Hepatocyte (in vitro differentiated cells): ENCODE results near the gene OR51B4. TPM values are rescaled to one million over a fixed set of nuclear protein-coding genes. Genes with fewer than 3 reads are reported as not detected.

Experiments
- DNase-seq: peaks from one replicate; pipeline ENCODE4 v3.0.0-alpha.2; 2016; ENCODE audit warnings: low spot score
- H2AFZ ChIP-seq: fragments of 200-600 bp; sonication (generic); 2 replicates; pipeline ENCODE4 v1.6.0; 2016; ENCODE audit warnings: antibody characterized with exemption, mild to moderate bottlenecking
- H3K27ac ChIP-seq: fragments of 200-600 bp; sonication (generic); 2 replicates; pipeline ENCODE4 v1.5.1; 2016; ENCODE audit warnings: mild to moderate bottlenecking
- H3K27me3 ChIP-seq: fragments of 200-600 bp; sonication (generic); 2 replicates; pipeline ENCODE4 v1.6.1; 2016
- H3K36me3 ChIP-seq: fragments of 200-600 bp; sonication (generic); replicated peaks from 2 replicates; pipeline ENCODE4 v1.5.1; 2016; ENCODE audit warnings: low read depth; ENCODE audit not compliant: insufficient read depth
- H3K4me1 ChIP-seq: fragments of 200-600 bp; sonication (generic); 2 replicates; pipeline ENCODE4 v1.5.1; 2016; ENCODE audit warnings: mild to moderate bottlenecking, moderate library complexity; ENCODE audit not compliant: insufficient read depth
- H3K4me2 ChIP-seq: fragments of 200-600 bp; sonication (generic); 2 replicates; pipeline ENCODE4 v1.6.0; 2016
- H3K4me3 ChIP-seq: fragments of 200-600 bp; sonication (generic); 2 replicates; pipeline ENCODE4 v1.5.1; 2016; ENCODE audit warnings: mild to moderate bottlenecking
- H3K79me2 ChIP-seq: fragments of 200-600 bp; sonication (generic); 2 replicates; pipeline ENCODE4 v1.6.0; 2017; ENCODE audit warnings: mild to moderate bottlenecking
- H3K9me2 ChIP-seq: fragments of 200-600 bp; sonication (generic); replicated peaks from 2 replicates; pipeline ENCODE4 v1.6.0; 2017; ENCODE audit warnings: mild to moderate bottlenecking; ENCODE audit not compliant: insufficient read depth
- H3K9me3 ChIP-seq: fragments of 200-600 bp; sonication (generic); 2 replicates; pipeline ENCODE4 v1.5.1; 2016; ENCODE audit warnings: low read depth, mild to moderate bottlenecking
- H4K20me1 ChIP-seq: fragments of 200-600 bp; sonication (generic); 2 replicates; pipeline ENCODE4 v1.6.0; 2016; ENCODE audit warnings: mild to moderate bottlenecking; ENCODE audit not compliant: insufficient read depth, poor library complexity, severe bottlenecking
- EZH2 ChIP-seq: fragments of 200-600 bp; sonication (generic); IDR thresholded peaks from 2 replicates; pipeline ENCODE4 v1.6.1; 2016; ENCODE audit warnings: antibody characterized with exemption, mild to moderate bottlenecking, borderline replicate concordance
- EZH2phosphoT487 ChIP-seq: fragments of 200-600 bp; sonication (generic); IDR thresholded peaks from one replicate; pipeline ENCODE4 v1.6.1; 2018; ENCODE audit warnings: antibody characterized with exemption, mild to moderate bottlenecking, low read depth, moderate library complexity; ENCODE audit not compliant: unreplicated experiment, severe bottlenecking
- WGBS: methylation state at CpG from one replicate; pipeline ENCODE4 v1.1.6; 2016; ENCODE audit warnings: low lambda C conversion rate; ENCODE audit errors: missing lambda C conversion rate; 5-methylcytosine and 5-hydroxymethylcytosine counted together
- polyA plus RNA-seq: library from polyadenylated mRNA; unstranded; fragments of >200 nt; fragmentation: Nextera tagmentation; extraction: Ambion mirVana; gene quantifications from 2 replicates; pipeline ENCODE4 v1.2.1, GENCODE V29; 2016
- total RNA-seq: library from RNA; depleted of rRNA; stranded (reverse); fragments of >200 nt; gene quantifications from 2 replicates; pipeline ENCODE4 v1.2.3, GENCODE V29; 2014
- TF ChIP-seq, protein P1 (sequence below): fragments of 200-600 bp; sonication (generic); IDR thresholded peaks from 2 replicates; pipeline ENCODE4 v1.5.1; 2016; ENCODE audit warnings: antibody characterized with exemption, mild to moderate bottlenecking; ENCODE audit not compliant: poor library complexity

The OR51B4 gene
- total and polyA plus RNA-seq, 2 experiments from 2014 or later: not detected

- 68% methylated on average over 4 of the region's 4 CpGs for WGBS
These were observed 29.2 kb downstream of the OR51B4 start for GRCh38 chr11:5272395-5273017.

DNA sequence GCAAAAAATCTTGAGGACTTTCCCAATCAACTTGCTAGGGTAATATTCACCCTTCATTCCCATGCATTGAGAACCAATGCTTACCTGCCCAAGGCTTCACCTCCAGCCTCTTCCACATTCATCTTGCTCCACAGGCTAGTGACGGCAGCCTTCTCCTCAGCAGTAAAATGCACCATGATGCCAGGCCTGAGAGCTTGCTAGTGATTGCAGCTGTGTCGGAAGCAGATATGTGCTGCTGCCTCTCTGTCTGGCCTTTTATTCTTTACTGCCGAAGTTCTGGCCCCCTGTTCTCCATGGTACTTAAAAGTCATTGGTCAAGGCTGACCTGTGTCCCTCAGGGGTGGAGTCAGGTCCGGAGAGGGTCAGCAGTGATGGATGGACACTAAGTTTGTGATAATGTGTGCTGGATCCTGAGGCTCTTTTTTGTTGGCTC lies 32.0 kb downstream of the OR51B4 start, which contains the start of gene HBE1:
Gene HBE1, minus strand, starts transcription at position 231 of the 433 bp plus-strand sequence. Its CDS starts 55 bp downstream, at position 176.
- Histone ChIP-seq H3K79me2 (no peaks in the 10 kb centered on the region), H3K36me3 (no peaks in the 10 kb centered on the region), H3K4me1 (no peaks in the 10 kb centered on the region), H3K27ac (no peak within 1 kb of the TSS), H3K9me3 (no peaks in the 10 kb centered on the region), H3K4me3 (no peak within 1 kb of the TSS), H3K27me3 (no peaks in the 10 kb centered on the region), H3K9me2 (no peaks in the 10 kb centered on the region), H4K20me1 (no peaks in the 10 kb centered on the region), H3K4me2 (no peak within 1 kb of the TSS), H2AFZ (no peak within 1 kb of the TSS)
- TF ChIP-seq EZH2phosphoT487 (no peak), EZH2 (no peak)
- TF ChIP-seq, protein P1, sequence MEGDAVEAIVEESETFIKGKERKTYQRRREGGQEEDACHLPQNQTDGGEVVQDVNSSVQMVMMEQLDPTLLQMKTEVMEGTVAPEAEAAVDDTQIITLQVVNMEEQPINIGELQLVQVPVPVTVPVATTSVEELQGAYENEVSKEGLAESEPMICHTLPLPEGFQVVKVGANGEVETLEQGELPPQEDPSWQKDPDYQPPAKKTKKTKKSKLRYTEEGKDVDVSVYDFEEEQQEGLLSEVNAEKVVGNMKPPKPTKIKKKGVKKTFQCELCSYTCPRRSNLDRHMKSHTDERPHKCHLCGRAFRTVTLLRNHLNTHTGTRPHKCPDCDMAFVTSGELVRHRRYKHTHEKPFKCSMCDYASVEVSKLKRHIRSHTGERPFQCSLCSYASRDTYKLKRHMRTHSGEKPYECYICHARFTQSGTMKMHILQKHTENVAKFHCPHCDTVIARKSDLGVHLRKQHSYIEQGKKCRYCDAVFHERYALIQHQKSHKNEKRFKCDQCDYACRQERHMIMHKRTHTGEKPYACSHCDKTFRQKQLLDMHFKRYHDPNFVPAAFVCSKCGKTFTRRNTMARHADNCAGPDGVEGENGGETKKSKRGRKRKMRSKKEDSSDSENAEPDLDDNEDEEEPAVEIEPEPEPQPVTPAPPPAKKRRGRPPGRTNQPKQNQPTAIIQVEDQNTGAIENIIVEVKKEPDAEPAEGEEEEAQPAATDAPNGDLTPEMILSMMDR: no peak
- WGBS: 74% methylated on average over 4 of the region's 4 CpGs
- DNase-seq: no peak

More at GRCh38 chr11:5272395-5273017, 29.2 kb downstream of the OR51B4 start:
- Histone ChIP-seq H4K20me1 (no peaks in the 10 kb centered on the region), H3K27ac (no peak overlapping the region), H3K4me3 (no peak overlapping the region), H3K9me3 (no peaks in the 10 kb centered on the region), H3K9me2 (no peaks in the 10 kb centered on the region), H3K4me1 (no peaks in the 10 kb centered on the region), H3K36me3 (no peaks in the 10 kb centered on the region), H3K79me2 (no peaks in the 10 kb centered on the region), H2AFZ (no peak overlapping the region), H3K27me3 (no peaks in the 10 kb centered on the region), H3K4me2 (no peak overlapping the region)
- TF ChIP-seq, protein P1: no peak
- TF ChIP-seq EZH2 (no peak), EZH2phosphoT487 (no peak)
- DNase-seq: no peak

DNA sequence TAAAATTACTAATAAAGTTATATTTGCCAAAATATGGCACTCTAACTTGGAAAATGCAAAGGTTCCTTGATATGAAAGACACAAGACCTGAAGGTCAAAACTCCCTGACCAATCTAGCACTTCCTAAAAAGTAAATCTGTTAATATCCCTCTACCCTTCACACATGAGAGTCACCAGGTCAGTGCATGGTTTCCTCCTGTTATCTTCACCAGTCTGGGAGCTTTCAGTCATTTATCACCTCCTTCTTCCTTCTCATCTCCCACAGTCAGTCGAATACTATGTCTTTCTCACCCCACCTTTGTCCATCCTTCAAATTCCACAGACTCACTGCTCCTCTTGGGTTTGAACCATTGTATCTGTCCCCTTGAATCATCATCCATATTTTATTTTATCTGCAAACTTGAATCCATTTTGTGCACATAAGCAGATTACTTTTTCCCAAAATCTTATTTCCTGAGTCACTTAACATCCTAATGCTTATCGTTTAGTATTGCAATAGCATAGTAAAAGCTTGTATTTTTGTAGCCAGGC lies 34.6 kb downstream of the OR51B4 start:
- H3K27ac ChIP-seq: no peak overlapping the region
- H4K20me1 ChIP-seq: no peaks in the 10 kb centered on the region
- TF ChIP-seq, protein P1: no peak
- TF ChIP-seq EZH2phosphoT487 (no peak), EZH2 (no peak)
- no peaks in the 10 kb centered on the region for H3K4me1 ChIP-seq
- DNase-seq: no peak
- no peaks in the 10 kb centered on the region for H3K79me2 ChIP-seq
- H3K4me2 ChIP-seq: no peak overlapping the region
- 85% methylated on average over 2 of the region's 2 CpGs for WGBS
- no peaks in the 10 kb centered on the region for H3K27me3 ChIP-seq
- no peaks in the 10 kb centered on the region for H3K36me3 ChIP-seq
- H3K9me3 ChIP-seq: no peaks in the 10 kb centered on the region
- H3K4me3 ChIP-seq: no peak overlapping the region
- H2AFZ ChIP-seq: no peak overlapping the region
- no peaks in the 10 kb centered on the region for H3K9me2 ChIP-seq
